Sciatic nerve (tissue), 2 donors: Measurements from ENCODE around the gene LCAT. TPM values are rescaled to one million over a fixed set of nuclear protein-coding genes. Genes with fewer than 3 reads are reported as not detected.

Experiments
- ATAC-seq: fragments of 200-7000 bp; cut with Tn5 transposase; one replicate; pipeline ENCODE4 v1.9.1; 2020; ENCODE audit warnings: mild to moderate bottlenecking, moderate library complexity
- DNase-seq: peaks from one replicate; pipeline ENCODE4 v3.0.0-alpha.2; 2020; ENCODE audit warnings: low spot score
- intact Hi-C: fragments of 100-400 bp; cut with DNase I; formaldehyde crosslinking; loops from one replicate; pipeline ENCODE4 v1.14.2; 2022
- total RNA-seq: library from RNA; stranded (reverse); fragmentation: NEBNext Ultra II Directional; extraction: Animal tissue kit (Norgen Biotek cat#: 25700); gene quantifications from one replicate; pipeline ENCODE4 v1.2.1, GENCODE V29; 2021
- donor health status: DM: no; HTN: no; CAD: no.
- donor health status: DM: no; HTN: no; CAD: no.

Gene LCAT
- total RNA-seq, 1 donor from 2014 or later = 46.2 TPM

DNA sequence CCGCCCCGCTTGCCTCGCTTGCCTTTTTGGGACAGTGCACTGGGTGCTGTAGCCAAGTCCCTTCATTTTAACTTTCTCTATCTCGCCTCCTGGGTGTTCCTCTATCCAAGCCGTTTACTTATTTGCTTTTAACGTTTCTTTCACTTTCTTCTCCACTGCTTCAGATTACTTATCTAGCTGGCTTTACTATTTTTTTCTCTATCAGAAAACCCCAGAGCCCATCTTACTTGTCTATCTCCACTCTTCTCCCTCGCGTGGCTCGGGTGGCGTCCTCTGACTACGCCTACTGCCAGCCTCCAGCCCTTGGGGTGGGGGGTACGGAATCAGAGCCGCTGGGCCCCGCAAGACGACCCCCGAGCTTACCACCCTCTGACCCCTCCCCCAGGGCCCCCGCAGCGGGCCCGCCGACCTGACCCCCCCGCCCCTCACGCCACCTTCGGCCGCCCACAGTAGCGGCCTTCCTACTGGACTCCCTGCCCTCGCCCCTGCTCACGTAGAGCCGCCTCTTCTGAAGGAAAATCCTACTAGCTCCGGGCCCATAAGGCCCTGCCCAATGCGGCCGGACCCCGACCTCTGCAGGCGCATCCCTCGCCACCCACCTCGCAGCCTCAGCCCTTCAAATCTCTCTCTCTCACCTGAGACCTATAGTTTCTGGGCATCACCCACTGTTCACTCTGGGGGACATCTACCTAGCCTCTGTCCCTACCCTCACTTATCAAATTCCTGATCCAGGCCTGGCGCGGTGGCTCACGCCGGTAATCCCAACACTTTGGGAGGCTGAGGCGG is 25.5 kb upstream of the LCAT start:
- intact Hi-C loops = no loop called here
- no peak for DNase-seq
- peak; percentile 37 for ATAC-seq

DNA sequence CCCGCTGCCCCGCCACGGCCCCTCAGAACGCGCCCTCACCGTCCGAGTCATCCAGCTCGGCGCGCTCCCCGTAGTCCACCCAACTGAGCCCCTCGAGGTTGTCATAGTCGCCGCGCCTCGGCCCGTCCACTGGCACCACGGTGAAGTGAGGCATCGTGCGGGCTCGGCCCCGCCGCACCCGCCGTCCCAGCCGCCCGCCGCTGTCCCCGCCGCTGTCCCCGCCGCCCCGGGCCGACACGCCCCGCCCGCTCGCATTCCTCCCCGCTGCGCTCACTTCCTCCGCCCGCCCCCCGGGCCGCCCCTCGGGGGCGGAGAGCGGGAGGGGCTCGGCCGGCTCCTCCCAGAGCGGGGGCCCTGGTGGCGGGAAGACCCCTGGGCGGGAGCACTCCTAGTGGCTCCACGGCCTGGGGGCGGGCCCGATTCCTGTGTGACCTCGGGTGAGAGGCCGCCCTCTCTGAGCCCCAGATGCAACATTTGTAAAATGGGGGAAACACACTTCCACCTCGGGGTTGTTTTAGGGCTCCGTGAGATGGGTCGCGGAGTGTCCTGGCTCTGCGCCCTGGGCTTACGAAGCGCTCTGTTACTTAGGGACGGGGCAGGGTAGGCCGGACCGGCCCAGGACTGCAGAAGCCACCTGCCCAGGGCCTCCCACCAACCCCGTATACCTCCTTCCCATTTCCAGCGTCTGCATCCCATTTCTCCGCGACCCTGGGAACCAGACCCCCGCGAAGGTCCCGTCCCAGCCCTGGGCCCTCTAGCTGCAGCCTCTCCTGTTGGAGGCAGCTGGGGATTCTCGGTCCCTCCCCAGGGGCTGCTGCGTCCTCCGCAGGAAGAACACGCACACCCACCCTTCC is 24.7 kb upstream of the LCAT start, which contains the start of gene SLC12A4:
TSS of gene SLC12A4 (minus strand) at position 238 of the 854 bp plus-strand sequence. CDS start at position 154, 84 bp downstream.
- intact Hi-C loops = no loop called here
- DNase-seq (peak; percentile 93), ATAC-seq (peak; percentile 93)

DNA sequence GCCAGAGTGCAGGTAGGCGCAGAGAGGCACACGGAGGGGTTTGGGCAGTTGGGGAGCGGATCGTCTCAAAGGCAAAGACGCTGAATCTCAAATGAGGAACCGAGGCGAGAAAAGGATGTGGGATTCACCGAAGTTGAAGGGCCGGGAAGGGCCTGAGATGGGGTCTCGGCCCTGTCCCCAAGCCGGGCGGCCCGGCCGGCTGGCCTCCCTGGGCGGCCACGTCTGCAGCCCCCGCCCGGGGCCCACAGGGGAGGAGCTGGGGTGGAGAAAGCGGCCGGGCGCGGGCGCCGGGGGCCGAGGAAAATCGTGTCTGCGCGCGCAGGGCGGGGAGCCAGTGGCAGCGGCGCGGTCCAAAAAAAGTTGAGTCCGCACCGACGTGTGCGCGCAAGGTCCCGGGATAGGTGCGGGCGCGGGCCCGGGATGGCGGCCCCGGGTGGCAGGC is 24.1 kb upstream of the LCAT start:
- DNase-seq (peak; percentile 77), ATAC-seq (no peak)
- intact Hi-C loops = no loop called here

DNA sequence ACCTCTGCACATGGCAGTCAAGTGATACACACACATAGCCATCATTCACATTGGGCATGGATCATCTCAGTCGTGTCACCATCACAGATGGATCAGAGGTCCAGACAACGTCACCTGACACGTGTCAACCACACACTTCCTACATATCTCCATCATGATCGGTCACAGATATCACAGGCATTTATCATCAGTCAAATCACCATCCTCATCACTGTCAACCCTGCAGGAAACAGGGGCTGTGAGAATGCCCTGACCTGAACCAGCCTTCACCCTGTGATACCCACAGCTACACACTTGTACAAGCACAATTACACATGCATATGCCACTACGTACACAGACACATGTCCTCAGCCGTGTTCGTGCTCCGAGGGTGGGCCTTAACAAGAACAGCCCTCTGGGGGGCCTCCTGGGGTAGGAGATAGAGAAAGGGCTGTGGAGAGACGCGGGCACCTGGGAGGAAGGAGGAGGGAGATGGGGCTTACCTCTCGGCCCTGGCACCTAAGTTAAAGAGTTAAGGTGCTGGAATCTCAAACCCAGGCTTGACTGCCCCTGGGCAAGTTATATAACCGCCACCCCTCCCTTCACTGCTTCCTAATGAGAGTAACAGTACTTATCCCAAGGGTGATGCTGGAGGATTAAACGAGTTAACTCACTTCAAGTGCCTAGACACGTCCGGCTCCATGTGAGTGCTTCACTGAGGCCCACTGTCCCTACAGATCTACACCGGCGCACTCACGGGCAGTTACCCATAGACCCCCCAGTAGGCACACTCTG is 23.4 kb upstream of the LCAT start:
- ATAC-seq = no peak
- DNase-seq = no peak
- intact Hi-C loops = no loop called here

DNA sequence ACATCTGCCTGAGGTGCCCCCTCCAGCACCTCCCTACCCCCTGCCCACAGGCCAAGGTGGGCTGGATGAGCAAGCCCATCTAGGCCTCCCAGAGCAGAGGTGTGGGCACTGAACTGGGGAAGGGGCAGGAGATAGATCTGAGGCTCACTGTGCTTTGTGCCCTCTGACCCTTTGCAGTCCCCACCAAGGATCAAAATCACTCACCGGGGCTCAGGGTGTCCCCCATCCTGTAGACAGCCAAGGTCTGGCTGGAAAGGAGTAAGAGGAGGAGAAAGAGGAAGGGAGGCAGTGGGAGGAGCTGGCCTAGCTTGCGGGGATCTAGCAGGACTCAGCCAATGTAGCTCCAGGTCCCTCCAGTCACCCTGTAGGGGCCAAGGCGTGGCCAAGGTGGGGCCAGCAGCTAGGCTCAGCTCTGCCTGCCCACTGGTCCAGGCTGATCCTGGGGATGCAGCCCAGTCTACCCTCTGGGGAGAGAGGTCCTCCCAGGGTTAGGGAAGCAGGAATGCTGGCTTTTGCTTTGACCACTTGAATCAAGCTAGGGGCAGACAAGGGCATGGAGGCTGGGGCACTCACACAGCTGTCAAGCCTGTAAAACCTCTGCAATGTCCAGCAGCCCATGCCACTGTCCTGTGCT is 22.7 kb upstream of the LCAT start:
- DNase-seq (no peak), ATAC-seq (peak; percentile 16)
- intact Hi-C loops = no loop called here

DNA sequence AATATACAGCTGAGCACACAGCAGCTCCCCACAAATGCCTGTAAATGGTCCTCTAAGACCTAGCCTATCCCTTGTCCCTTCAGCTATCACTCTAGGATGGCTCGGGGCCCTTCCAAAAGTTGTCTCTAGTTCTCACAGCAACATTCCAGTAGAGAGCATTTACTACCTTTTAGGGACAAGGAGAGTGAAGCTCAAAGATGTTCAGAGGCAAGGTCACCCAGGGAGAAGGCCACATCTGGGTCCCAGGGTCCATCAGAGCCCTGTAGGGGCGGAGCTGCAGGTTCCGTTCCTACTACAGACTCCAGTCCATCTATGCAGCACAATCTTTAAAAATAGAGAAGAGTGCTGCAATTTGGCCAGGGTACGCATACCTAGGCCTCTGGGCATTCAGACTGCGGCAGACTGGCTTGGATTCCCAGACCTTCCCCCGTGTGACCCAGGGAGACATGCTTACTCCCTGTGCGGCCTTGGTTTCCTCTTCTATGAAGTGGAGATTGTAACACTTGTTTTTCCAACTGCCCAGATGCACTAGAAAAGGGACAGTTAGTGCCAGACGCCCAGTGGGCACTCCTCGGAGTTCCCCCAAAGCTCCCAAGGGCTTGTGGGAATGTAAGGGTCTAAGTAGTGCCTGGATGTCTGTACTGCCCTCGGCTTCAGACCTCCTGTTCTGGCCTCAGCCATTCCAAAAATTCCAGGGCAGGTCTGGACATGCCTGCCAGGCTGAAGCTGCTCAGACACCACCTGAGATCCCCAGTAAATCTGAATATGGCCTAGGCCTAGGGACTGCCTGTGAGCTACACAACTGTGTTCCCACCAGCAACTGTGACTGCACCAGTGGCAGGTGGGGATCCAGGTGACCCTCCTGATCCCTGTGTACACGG is 22.0 kb upstream of the LCAT start:
- intact Hi-C loops = no loop called here
- ATAC-seq = no peak
- DNase-seq = no peak

DNA sequence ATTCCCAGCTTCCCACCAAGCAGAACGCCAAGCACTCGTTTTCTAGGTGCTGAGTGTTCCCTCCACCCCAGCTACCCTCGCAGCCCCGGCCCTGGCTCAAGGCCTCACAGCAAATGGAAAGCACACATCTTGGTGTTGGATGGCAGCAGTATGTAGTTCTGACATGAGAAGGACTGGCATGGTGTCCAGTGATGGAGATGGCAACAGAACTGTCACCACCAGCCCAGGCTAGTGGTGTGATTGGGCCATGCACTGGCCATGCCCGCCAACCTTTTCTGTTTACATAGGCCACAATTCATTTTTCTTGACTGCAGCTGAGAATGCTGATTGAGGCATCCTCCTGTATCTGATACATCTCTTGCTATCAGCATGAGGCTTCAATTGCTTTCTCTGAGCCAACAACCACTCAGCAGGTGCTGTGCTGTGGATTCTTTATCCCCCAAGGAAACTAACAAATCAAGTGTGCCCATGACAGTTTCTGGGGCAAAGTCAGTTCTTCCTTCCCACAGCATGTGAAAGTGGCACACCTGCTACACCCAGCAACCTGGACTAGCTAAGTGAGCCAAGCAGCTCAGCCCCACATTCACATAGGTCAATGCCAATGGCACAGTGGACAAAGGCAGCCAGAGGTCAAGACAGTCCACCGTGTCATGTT is 20.7 kb upstream of the LCAT start:
- DNase-seq (no peak), ATAC-seq (no peak)
- intact Hi-C loops = no loop called here

DNA sequence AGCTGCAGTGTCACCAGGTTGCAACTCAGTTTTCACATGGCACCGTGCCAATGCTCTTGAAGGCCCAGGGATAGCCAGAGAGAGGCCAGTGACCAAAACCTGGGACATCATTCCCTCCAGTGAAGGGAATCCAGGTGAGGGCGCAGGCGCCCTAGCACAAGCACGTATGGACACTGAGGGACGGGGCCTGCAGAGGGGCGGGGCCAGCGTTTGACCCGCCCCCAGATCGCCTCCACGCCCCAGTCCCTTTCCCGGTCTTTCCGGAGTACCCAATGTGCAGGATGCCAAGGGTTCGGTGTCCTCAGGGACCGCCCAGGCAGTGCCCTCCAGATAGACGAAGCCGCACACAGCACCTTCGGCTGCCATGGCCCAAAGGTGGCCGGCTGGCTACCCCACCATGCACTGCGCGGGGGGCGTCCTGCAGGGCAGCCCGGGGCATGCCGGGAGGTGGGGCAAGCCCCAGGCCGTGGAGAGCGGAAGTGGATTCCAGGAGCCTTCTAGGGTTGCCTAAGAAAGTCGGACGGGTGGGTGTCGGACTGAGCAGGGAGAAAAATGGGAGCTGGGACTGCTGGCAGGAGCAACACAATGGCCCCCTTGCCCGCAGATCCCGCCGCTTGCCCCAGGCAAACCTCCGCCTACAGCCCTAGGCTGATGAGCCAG is 19.9 kb upstream of the LCAT start:
- intact Hi-C loops = no loop called here
- no peak for DNase-seq

DNA sequence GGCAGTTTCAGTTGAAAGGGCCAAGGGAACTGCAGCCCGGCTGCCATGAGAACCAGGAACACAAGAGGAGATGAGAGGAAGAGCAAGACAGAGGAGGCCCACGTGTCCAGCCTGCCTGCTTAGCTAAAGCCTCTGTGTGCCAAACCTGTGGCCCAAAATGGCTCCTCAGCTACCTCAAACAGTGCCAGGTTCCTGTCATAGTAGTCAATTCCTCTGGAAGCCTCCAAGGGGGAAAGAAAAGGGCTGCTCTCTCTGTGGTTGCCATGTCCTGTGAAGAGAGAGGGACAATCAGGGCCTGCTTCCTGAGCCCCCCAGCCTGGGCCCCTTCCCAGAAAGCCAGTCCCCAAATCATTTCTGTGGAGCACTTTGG is 19.4 kb upstream of the LCAT start:
- DNase-seq = no peak
- intact Hi-C loops = no loop called here
- no peak for ATAC-seq

More for the DNA sequence above, 19.9 kb upstream of the LCAT start:
- peak; percentile 51 for ATAC-seq

DNA sequence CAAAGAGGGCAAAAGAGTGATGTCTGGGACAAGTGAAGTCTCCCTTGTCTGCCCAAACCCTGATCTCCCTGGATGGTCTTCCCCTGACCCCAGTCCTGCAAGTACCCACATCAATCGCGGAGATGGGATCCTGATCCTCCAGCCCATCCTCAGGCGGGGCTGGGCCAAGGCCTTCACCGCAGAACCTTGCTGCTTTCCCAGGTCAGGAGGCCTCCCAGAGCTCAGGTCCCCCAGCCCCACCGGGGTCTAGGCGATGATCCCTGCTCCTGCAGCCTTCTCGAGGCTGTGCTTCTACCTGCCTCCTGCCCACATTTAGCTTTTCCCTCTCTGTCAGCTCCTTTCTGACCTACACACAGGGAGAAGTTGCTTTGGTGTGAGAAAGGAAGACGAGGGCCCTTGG is 18.2 kb upstream of the LCAT start:
- no peak for DNase-seq
- intact Hi-C loops = no loop called here
- ATAC-seq = no peak

DNA sequence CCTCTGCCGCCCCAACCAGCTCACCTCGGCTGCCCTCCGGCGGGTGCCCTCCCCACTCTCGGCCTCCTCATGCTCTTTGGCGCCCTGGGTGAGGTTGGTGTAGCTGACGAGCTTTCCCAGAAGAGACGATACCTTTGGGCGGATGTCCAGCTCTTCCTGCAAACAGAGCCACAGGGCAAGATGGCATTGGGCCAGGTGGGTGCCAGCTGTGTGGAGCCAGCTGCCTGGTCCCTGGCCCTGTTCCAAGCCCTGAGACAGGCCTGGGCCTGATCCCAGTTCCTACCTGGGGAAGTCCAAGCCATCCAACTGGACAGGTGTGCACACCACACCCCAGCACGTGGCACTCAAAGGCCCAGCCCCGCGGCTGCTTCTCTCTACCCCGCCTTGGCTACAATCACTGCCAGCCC is 17.6 kb upstream of the LCAT start:
- intact Hi-C loops = no loop called here

DNA sequence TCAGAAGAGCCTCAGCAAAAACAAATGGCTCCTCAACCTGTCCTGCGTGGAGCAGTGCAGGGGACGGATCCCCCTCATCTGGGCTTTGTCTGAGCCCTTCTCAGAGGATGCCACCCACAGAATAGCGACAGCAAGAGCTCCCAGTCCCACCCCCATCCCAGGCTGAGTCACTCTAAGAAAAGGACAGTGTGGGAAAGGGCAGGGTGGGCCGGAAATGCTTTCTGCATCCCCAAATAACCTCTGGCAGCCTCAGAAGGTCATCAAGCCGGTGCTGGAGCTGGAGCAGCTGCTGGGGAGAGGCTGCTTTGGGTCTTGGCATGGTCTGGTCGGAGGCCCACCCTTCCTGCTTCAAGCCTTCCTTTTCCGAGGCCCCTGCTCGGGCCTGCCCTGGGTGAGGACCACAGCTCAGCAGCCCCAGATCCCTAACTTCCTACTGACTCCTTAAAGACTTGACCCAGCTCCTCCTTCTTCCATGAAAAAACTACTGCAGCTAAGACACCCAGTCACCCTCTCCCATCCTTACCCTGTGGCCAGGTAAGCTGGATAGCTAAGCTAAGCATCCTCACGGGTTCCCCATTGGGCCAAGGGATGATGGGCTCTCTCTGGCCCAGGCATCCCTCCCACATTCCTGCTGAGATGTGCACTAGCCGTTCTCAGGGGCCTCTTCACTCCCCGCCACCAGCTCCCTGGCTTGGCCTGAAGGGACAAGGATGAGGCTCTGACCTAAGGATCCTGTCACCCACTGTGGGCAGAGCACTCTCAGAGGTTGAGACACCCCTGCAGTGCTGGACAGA is 15.8 kb upstream of the LCAT start:
- intact Hi-C loops = no loop called here
- DNase-seq = no peak
- peak; percentile 26 for ATAC-seq

More for the DNA sequence above, 17.6 kb upstream of the LCAT start:
- DNase-seq (no peak), ATAC-seq (no peak)

DNA sequence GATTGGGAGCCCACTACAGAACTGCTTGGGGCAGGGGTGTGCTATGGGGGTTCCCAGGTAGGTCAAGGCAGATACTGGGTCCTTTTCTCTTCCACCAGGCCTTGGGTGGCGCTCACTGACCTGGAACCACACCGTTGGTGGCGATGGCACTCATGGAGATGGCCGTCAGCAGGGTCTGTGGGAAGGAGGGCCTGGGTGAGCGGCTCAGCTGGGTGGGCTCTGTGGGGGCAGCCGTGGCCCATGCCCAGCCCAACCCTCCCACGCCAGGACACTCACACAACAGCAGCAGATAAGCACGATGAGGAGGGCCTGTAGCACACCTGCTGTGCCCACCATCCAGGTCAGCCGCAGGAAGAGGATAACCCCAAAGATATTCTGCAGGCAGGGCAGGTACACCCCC is 13.7 kb upstream of the LCAT start:
- DNase-seq (no peak), ATAC-seq (no peak)
- intact Hi-C loops = no loop called here

DNA sequence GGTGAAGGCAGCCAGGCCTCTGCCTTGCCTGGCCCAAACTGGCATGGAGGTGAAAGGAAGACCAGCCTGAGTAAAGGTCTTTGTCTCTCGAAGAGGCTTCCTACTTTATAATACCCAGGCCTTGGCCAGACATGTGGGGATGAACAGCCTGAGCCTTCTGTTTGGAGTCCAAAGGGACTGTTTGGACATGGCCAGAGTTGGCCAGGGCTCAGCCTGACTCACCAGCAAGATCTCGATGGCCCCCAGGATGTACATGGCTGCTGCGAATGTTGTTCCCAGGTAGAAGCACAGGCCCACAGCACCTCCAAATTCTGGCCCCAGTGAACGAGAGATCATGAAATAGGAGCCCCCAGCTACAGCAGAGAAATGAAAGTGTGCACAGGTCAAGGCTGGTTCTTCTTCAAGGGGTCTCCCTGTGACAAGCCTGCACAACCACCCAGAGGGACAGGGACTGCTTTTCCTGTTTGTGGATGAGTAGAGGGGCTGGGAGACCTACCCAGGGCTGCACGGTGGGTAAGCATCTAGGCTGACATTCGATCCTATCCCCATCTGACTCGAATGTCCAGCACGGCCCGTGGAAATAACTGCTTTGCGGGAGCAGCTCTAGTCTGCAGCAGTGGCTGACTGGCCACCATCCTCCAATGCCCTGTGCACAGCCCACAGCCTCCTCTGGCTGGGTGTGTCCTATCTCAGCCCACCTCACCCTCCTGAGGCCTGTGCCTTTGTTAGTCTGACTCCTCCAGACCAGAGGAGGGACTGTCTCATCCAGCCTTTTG is 10.7 kb upstream of the LCAT start:
- DNase-seq (no peak), ATAC-seq (no peak)

DNA sequence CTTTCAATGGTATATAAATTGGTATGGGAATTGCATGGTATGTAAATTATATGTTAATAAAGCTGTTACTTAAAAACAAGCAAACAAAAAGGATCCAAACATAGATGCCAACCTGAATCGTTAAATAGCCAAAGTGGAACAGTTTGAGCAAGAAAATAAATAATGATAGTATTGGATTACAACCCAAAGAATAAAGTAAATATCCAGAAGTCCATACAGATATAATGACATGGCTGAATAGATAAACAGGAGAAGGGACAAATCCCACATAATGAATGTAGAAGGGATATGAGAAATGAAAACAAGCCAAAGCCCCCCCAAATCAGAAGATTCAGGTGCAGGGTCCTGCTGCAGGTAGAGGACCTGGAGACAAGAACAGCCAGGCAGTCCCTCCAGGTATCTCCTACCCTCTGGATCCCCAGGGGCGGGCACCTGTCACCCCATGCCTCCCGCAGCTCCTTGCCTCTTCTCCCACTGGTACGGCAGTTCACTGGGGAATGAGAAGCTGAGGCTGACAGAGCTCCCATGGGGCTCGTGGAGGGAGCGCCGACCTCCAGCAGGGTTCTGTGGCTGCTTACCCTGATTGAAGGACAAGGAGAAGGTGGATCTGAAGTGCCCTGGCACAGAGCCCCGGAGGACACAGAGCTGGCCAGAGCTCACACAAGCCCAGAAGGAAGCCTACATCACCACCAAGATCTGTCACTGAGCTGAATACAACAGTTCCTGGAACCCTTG is 9.9 kb upstream of the LCAT start:
- DNase-seq (no peak), ATAC-seq (no peak)
- intact Hi-C loops = no loop called here

More for the DNA sequence above, 10.7 kb upstream of the LCAT start:
- intact Hi-C loops = no loop called here
